Activated T-helper 1 cell treated with anti-CD3 and anti-CD28 coated beads, Interleukin-12 subunit alpha, Interleukin-12 subunit beta, Interleukin-2, Interleukin-4 antibody, amounts not matched to agents 30 ng/mL and 10 ng/mL and 1 ng/mL, durations not matched to agents 14 hours and 24 hours and 36 hours (primary cell): ENCODE data around the gene ZNF236. TPM values are rescaled to one million over a fixed set of nuclear protein-coding genes. Genes with fewer than 3 reads are reported as not detected.
A peak's percentile ranks its signal among the peaks of the same experiment; 100 is the strongest.
"Not testable (repeated sequence)": the region's sequence is repeated elsewhere in the genome, so short reads cannot be mapped to it uniquely, and the experiment has no call there.

Experiments
- DNase-seq: peaks from one replicate; pipeline ENCODE4 v3.0.0; 2021; ENCODE audit warnings: low spot score
- H3K27ac Mint-ChIP-seq: one replicate; pipeline ENCODE4 v1.8.0; 2021; ENCODE audit warnings: mild to moderate bottlenecking, mixed read lengths
- H3K27me3 Mint-ChIP-seq: one replicate; pipeline ENCODE4 v1.8.0; 2022; ENCODE audit warnings: mild to moderate bottlenecking, moderate library complexity, mixed read lengths; ENCODE audit not compliant: insufficient read depth
- H3K36me3 Mint-ChIP-seq: one replicate; pipeline ENCODE4 v1.8.0; 2021; ENCODE audit warnings: low read depth, mixed read lengths
- H3K4me1 Mint-ChIP-seq: one replicate; pipeline ENCODE4 v1.8.0; 2021; ENCODE audit warnings: low read depth, mixed read lengths
- H3K4me3 Mint-ChIP-seq: one replicate; pipeline ENCODE4 v1.8.0; 2021; ENCODE audit warnings: mild to moderate bottlenecking, moderate library complexity, mixed read lengths
- H3K9me3 Mint-ChIP-seq: one replicate; pipeline ENCODE4 v1.8.0; 2021; ENCODE audit warnings: mixed read lengths
- intact Hi-C: fragments of 100-400 bp; cut with micrococcal nuclease; formaldehyde crosslinking; loops from one replicate; pipeline ENCODE4 v1.15.1; 2024
- total RNA-seq: library from RNA; stranded (reverse); gene quantifications from 2 replicates; pipeline ENCODE4 v1.2.3, GENCODE V29; 2022

Gene ZNF236
- total RNA-seq, 1 donor from 2014 or later = 18.0 TPM

DNA sequence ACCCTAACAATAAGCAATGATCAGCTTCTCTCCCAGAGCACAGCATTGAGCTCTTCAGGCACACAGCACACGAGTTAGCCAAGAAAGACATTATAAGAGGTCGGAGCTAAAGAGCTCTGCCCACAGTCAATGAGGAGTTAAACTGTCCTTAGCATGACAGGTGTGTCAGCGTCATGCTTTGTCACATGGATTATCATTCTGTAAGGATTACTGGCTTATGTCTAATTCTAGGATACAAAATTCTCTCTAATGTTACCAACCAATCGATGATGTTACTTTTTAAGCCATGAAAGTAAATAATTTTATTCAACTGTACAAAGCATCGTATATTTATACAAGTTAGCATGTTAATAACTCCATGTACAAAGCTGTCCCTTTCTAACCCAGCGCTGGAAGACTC lies 108.8 kb downstream of the ZNF236 start:
- H3K36me3 Mint-ChIP-seq = peaks cover 35% of the 10 kb centered on the region
- no peaks in the 10 kb centered on the region for H3K27me3 Mint-ChIP-seq
- intact Hi-C loops = no loop called here
- H3K9me3 Mint-ChIP-seq = no peaks in the 10 kb centered on the region
- no peak overlapping the region for H3K4me3 Mint-ChIP-seq
- peaks cover 19% of the 10 kb centered on the region for H3K4me1 Mint-ChIP-seq
- H3K27ac Mint-ChIP-seq = no peak overlapping the region
- no peak for DNase-seq

DNA sequence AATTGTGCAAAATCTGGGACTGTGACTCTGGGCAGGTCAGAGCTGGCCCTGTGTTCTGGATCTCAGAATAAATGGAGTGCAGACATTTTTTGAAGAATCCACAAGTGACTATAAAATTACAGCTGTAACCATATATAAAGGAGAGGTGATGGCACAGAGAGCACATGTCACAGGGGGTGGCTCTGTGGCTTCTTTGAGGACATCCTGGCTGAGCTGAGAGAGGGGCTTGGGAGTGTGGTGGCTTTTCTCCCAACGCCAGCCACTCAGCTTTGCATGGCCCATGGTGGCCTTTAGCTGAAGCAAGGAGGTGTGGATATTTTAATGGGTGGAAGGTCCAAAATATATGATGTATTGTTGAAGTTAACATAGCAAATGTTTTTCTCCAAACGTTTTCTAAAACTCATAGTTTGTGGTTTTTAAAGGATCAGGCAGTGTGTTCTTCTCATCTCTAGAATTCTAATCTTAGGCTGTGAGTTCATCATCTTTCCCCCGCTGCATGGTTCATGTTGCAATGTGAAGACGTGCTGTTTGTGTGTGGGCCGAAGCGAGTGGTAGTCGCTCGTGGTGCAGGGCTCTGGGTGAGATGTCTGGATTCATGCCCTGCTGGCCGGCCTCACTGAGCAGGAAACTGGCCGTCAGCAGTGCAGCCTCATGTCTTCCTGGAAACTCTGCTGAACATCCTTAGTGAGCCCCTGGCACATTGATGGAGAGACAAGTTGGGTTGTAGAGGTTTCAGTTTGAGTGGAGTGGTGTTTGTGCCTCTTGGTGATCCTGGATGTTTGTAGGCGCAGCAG lies 109.9 kb downstream of the ZNF236 start:
- no peaks in the 10 kb centered on the region for H3K9me3 Mint-ChIP-seq

DNA sequence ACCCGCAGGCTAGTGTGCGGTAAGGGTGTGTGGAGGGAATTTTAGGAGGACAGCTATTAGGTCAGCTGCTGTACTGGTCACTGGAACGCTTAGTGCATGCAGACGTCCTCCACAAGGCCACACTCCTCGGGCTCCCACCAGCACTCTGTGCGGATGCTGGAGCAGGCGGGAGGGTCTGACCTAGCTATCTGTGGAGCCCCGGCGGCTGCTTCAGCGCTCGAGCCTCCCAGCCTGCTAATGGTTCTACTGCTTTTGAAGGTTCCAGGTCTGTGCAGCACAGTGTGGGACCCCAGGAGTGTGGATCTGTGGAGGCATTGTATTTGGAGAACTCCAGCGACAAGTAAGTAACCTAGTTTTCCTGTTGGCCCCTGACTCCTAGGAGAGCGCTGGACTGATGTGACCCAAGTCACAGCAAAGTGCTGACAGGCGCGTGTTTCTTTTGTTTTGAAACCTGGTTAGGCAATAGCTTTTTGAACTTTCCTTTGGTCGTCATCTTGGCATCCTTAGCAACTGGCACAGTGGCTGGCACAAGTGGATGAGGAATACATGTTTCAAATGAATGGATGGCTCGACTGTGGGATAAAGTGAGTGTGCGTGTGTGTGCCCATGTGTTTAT lies 113.5 kb downstream of the ZNF236 start:
- Mint-ChIP-seq H3K4me1 (peaks cover 14% of the 10 kb centered on the region), H3K9me3 (no peaks in the 10 kb centered on the region), H3K27ac (no peak overlapping the region), H3K36me3 (peaks cover 22% of the 10 kb centered on the region), H3K4me3 (no peak overlapping the region), H3K27me3 (no peaks in the 10 kb centered on the region)
- DNase-seq = no peak
- intact Hi-C loops = no loop called here

More for the DNA sequence above, 109.9 kb downstream of the ZNF236 start:
- DNase-seq = no peak
- Mint-ChIP-seq H3K27ac (peak overlapping the region; percentile 90), H3K27me3 (no peaks in the 10 kb centered on the region), H3K36me3 (peaks cover 33% of the 10 kb centered on the region), H3K4me3 (no peak overlapping the region), H3K4me1 (peaks cover 19% of the 10 kb centered on the region)
- intact Hi-C loops = loop anchor here (2.0 kb wide), 1 partner anchor 51 kb away; no protein-coding TSS in a partner anchor

GRCh38 chr18:76936877-76937276 lies 114.5 kb downstream of the ZNF236 start:
- intact Hi-C loops = no loop called here
- no peak overlapping the region for H3K27ac Mint-ChIP-seq
- peaks cover 22% of the 10 kb centered on the region for H3K36me3 Mint-ChIP-seq
- H3K9me3 Mint-ChIP-seq = no peaks in the 10 kb centered on the region
- no peak overlapping the region for H3K4me3 Mint-ChIP-seq
- H3K27me3 Mint-ChIP-seq = no peaks in the 10 kb centered on the region
- peaks cover 12% of the 10 kb centered on the region for H3K4me1 Mint-ChIP-seq
- no peak for DNase-seq

DNA sequence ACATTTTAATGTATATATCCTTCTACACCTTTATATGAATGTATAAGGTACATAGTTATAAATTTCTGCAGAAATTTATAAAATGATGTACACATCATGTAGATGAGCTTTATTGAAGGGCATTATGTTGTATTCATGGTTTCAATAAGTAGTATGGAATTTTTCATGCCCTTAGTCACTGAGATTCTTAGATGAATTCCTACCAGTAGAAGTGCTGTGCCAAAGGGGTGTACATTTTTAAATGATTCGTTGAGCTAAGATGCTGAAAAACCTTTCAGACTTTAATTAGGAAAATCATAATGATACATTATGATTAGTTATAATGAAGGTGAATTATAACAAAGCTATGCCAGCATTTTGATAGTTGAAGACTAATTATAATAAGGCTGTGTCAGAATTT lies 115.2 kb downstream of the ZNF236 start:
- Mint-ChIP-seq H3K36me3 (peaks cover 17% of the 10 kb centered on the region), H3K27me3 (no peaks in the 10 kb centered on the region), H3K4me3 (no peak overlapping the region), H3K4me1 (peaks cover 5% of the 10 kb centered on the region), H3K9me3 (no peaks in the 10 kb centered on the region), H3K27ac (no peak overlapping the region)
- intact Hi-C loops = no loop called here
- DNase-seq = no peak

DNA sequence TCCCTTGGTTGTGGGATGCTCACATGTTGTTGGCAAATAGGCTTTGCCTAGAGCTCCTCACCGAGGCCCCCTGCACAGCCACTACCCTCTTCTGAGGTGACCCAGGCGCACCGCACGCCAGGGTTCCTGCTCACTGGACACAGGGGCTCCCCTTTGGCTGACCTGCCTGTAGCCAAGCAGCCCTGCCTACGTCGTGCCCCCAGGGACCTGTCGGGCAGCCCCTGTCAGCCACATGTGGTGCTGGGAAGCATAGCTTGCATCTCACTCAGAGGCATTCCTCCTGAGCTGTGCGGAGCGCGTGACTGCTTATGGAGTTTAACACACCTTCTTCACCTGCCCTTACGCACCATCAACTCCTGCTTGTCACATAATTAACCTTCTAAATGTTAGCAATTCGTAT lies 116.3 kb downstream of the ZNF236 start:
- intact Hi-C loops = no loop called here
- no peak for DNase-seq
- Mint-ChIP-seq H3K4me3 (no peak overlapping the region), H3K27me3 (no peaks in the 10 kb centered on the region), H3K36me3 (peaks cover 13% of the 10 kb centered on the region), H3K4me1 (no peaks in the 10 kb centered on the region), H3K27ac (no peak overlapping the region), H3K9me3 (no peaks in the 10 kb centered on the region)

DNA sequence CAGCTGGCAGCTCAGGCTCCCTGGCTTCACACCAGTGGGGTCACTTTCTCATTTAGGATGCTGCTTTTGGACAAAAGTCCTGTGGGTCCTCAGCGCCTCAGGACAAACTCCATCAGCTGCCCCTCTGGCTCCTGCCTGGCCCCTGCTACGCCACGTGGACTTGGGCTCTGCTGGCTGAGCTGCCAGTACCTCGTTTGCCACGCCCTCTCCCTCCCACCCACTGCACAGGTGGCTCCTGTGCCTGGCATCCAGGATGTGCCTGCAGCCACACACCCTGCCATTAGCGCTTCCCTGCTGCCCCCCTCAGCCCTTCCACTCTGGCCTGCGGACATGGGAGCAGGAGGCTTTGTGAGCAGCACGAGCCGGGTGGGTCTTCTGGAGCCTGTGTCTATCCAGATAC lies 118.9 kb downstream of the ZNF236 start:
- DNase-seq = no peak
- Mint-ChIP-seq H3K4me1 (peaks cover 5% of the 10 kb centered on the region), H3K9me3 (no peaks in the 10 kb centered on the region), H3K36me3 (peaks cover 17% of the 10 kb centered on the region), H3K27ac (no peak overlapping the region), H3K4me3 (no peak overlapping the region), H3K27me3 (no peaks in the 10 kb centered on the region)
- intact Hi-C loops = no loop called here

DNA sequence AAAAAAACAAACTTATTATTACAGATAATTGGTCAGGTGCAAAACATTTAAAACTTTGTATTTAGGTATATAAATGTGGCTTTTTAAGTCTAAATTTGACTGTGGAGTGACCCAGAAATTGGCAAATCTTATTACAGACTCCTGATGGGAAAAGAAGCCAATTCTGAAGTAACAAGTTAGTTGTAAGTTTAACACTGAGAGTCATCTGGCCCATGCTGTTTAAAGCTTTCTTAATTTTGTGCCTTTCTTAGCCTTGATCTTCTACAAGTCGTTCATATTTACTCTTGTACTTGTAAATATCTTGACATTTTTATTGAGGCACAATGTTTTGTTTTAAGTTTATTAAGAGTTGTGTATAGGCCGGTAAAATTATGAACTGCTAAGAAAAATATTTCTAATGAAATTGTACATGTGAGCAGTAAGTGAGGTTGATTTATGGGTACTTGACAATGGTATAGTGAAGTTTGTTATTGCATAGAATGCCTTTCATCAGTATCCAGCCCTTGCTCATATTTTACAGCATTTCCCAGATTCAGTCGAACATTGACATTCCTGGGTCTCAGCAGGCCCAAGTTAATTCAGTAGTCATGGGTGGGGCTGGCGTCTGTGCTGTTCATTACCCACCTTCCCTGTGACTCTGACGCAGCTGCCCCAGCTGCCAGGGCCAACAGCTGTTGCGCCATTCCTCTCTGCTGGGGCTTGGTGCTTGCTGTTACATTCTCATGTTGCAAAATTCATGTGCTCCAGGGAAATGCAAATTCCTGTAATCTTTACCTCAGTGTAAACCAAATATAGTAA lies 121.4 kb downstream of the ZNF236 start:
- Mint-ChIP-seq H3K4me1 (peaks cover 16% of the 10 kb centered on the region), H3K27ac (no peak overlapping the region), H3K9me3 (no peaks in the 10 kb centered on the region), H3K36me3 (peaks cover 30% of the 10 kb centered on the region), H3K27me3 (no peaks in the 10 kb centered on the region), H3K4me3 (no peak overlapping the region)
- intact Hi-C loops = no loop called here
- no peak for DNase-seq

- Mint-ChIP-seq H3K4me1 (peaks cover 16% of the 10 kb centered on the region), H3K36me3 (peaks cover 33% of the 10 kb centered on the region)
- H3K4me3 Mint-ChIP-seq, H3K9me3 Mint-ChIP-seq, intact Hi-C loops, H3K27me3 Mint-ChIP-seq, DNase-seq, H3K27ac Mint-ChIP-seq: not testable (repeated sequence)
Measured at GRCh38 chr18:76944346-76944745, 122.0 kb downstream of the ZNF236 start.

- DNase-seq = no peak
- intact Hi-C loops = no loop called here
- H3K27ac Mint-ChIP-seq = no peak overlapping the region
- H3K36me3 Mint-ChIP-seq = peaks cover 52% of the 10 kb centered on the region
- H3K27me3 Mint-ChIP-seq = no peaks in the 10 kb centered on the region
- no peak overlapping the region for H3K4me3 Mint-ChIP-seq
- H3K4me1 Mint-ChIP-seq = peaks cover 24% of the 10 kb centered on the region
- H3K9me3 Mint-ChIP-seq = no peaks in the 10 kb centered on the region
Measured at GRCh38 chr18:76948345-76948744, 126.0 kb downstream of the ZNF236 start.

GRCh38 chr18:76951456-76952247 lies 129.3 kb downstream of the ZNF236 start:
- no peak overlapping the region for H3K4me3 Mint-ChIP-seq
- H3K27ac Mint-ChIP-seq = peak overlapping the region; percentile 14
- H3K9me3 Mint-ChIP-seq = no peaks in the 10 kb centered on the region
- peaks cover 18% of the 10 kb centered on the region for H3K4me1 Mint-ChIP-seq
- no peaks in the 10 kb centered on the region for H3K27me3 Mint-ChIP-seq
- no peak for DNase-seq
- intact Hi-C loops = no loop called here
- H3K36me3 Mint-ChIP-seq = peaks cover 41% of the 10 kb centered on the region

DNA sequence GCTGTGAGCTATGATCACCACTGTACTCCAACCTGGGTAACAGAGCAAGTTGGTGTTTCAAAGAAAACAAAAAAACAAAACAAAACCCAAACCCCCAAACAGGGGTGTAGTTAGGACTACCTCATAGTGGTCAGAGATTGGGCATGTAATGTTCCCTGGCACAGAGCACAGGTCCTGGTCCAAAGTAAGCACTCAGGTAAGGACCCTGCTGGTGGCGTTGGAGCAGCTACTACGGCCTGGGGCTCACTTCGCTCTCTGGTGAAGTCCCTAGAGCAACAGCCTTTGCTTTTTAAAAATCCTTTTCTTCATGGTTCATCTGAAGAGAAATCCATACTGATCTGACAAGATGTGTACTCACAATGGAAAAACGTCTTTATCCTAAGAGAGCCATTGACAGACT lies 130.4 kb downstream of the ZNF236 start:
- Mint-ChIP-seq H3K4me1 (peaks cover 23% of the 10 kb centered on the region), H3K27ac (no peak overlapping the region), H3K9me3 (no peaks in the 10 kb centered on the region), H3K4me3 (no peak overlapping the region), H3K27me3 (no peaks in the 10 kb centered on the region), H3K36me3 (peaks cover 36% of the 10 kb centered on the region)
- intact Hi-C loops = no loop called here
- DNase-seq = no peak
